ENCODE measurements around the gene ATXN10.
"Not testable (repeated sequence)": the region's sequence is repeated elsewhere in the genome, so short reads cannot be mapped to it uniquely, and the experiment has no call there.

DNA sequence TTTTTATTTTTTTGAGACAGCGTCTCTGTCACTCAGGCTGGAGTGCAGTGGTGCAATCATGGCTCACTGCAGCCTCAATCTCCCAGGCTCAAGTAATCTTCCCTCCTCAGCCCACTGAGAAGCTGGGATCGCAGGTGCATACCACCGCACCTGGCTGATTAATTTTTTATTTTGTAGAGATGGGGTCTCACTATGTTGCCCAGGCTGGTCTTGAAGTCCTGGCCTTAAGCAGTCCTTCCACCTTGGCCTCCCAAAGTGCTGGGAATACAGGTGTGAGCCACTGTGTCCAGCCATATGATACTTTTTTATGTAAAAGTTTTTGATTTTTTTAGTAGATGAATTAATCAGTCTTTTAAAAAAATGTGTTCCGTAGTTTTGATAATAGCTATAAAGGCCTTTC lies 42.8 kb downstream of the ATXN10 start:
- TF ChIP-seq, protein P1, sequence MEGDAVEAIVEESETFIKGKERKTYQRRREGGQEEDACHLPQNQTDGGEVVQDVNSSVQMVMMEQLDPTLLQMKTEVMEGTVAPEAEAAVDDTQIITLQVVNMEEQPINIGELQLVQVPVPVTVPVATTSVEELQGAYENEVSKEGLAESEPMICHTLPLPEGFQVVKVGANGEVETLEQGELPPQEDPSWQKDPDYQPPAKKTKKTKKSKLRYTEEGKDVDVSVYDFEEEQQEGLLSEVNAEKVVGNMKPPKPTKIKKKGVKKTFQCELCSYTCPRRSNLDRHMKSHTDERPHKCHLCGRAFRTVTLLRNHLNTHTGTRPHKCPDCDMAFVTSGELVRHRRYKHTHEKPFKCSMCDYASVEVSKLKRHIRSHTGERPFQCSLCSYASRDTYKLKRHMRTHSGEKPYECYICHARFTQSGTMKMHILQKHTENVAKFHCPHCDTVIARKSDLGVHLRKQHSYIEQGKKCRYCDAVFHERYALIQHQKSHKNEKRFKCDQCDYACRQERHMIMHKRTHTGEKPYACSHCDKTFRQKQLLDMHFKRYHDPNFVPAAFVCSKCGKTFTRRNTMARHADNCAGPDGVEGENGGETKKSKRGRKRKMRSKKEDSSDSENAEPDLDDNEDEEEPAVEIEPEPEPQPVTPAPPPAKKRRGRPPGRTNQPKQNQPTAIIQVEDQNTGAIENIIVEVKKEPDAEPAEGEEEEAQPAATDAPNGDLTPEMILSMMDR (IDR thresholded peaks at IDR 0.05; ENCODE audit: control extremely low read depth in 1 of 3, insufficient read depth in 1 of 3, low read depth in 1 of 3, low read length in 3 of 3), result not testable (repeated sequence)
- TF ChIP-seq SAP30 (IDR thresholded peaks at IDR 0.05; ENCODE audit: insufficient read depth, insufficient replicate concordance, low read length); JUN (IDR thresholded peaks at IDR 0.05; ENCODE audit: low read depth, low read length); POLR2A (IDR thresholded peaks at IDR 0.05; ENCODE audit: control extremely low read depth in 1 of 2, low read depth in 2 of 2, low read length in 2 of 2); EP300 (IDR thresholded peaks at IDR 0.05; ENCODE audit: borderline replicate concordance in 1 of 2, low read depth in 2 of 2, low read length in 2 of 2); GABPA (IDR thresholded peaks at IDR 0.05; ENCODE audit: borderline replicate concordance, insufficient read depth, low read length); POLR2AphosphoS5 (IDR thresholded peaks at IDR 0.05; ENCODE audit: low read depth, low read length); YY1 (IDR thresholded peaks at IDR 0.05; ENCODE audit: low read depth, low read length); RBBP5 (IDR thresholded peaks at IDR 0.05; ENCODE audit: borderline replicate concordance, low read depth, low read length); SIN3A (conservative IDR thresholded peaks at IDR 0.05 in 1 of 2, IDR thresholded peaks at IDR 0.05 in 1 of 2; ENCODE audit: low read depth in 1 of 2, low read length in 2 of 2); CEBPB (IDR thresholded peaks at IDR 0.05; ENCODE audit: low read depth, low read length): not testable (repeated sequence)

All from H1 (cell line).